ENCODE data around the gene CCIN.
A peak's percentile ranks its signal among the peaks of the same experiment; 100 is the strongest.
"Not testable (repeated sequence)": the region's sequence is repeated elsewhere in the genome, so short reads cannot be mapped to it uniquely, and the experiment has no call there.

CCIN gene

DNA sequence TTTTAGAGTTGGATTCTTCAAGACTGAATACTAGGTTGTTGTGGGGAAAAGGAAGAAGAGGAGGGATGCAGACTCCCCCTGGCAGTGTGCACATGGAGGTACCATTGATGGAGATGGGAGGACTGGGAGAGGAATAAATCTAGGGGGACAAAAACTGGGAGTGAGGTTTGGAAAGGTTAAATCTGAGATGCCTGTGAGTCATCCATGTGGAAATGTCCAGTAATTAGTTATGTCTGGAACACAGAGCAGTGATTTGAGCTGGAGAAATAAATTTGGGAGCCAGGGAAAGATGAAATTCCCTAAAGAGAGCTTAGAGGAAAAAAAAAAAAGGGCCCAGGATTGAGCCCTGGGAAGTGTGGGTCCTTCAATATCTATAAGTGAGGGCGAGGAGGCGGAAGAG, 8.0 kb upstream of the CCIN start:
- Mint-ChIP-seq H3K9me3 (no peaks in the 10 kb centered on the region), H3K4me3 (no peak overlapping the region), H3K27ac (no peak overlapping the region), H3K27me3 (ENCODE audit: low read depth) (peaks cover 5% of the 10 kb centered on the region), H3K36me3 (ENCODE audit: low read depth) (peaks cover 31% of the 10 kb centered on the region), H3K4me1 (ENCODE audit: low read depth) (peaks cover 16% of the 10 kb centered on the region)

DNA sequence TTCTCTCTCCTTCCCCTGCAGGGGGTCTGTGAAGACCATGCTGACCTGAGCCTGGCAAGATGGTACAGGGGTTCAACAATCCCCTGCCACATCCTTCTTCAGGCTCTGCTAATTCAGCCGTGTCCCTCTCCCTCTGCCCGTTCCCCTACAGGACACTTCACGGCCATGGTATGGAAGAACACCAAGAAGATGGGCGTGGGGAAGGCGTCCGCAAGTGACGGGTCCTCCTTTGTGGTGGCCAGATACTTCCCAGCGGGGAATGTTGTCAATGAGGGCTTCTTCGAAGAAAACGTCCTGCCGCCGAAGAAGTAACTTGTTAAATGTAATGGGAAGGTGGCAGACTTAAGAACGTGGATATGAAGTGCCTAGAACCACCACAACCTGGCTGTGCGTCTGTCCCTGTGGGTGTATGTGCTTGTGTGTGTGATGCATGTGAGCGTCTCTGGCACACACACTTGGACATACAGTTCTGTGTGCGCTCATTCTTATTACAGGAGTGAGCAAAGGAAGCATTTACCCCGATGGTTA, 6.9 kb upstream of the CCIN start:
- no peak overlapping the region for H3K27ac Mint-ChIP-seq
- no peak overlapping the region for H3K4me3 Mint-ChIP-seq
- peaks cover 18% of the 10 kb centered on the region for H3K4me1 Mint-ChIP-seq (ENCODE audit: low read depth)
- peaks cover 5% of the 10 kb centered on the region for H3K27me3 Mint-ChIP-seq (ENCODE audit: low read depth)
- H3K9me3 Mint-ChIP-seq = no peaks in the 10 kb centered on the region
- H3K36me3 Mint-ChIP-seq (ENCODE audit: low read depth) = peaks cover 27% of the 10 kb centered on the region

GRCh38 chr9:36163049-36163785, 6.0 kb upstream of the CCIN start:
- H3K4me3 Mint-ChIP-seq = no peak overlapping the region
- no peaks in the 10 kb centered on the region for H3K9me3 Mint-ChIP-seq
- H3K27me3 Mint-ChIP-seq (ENCODE audit: low read depth) = peaks cover 5% of the 10 kb centered on the region
- no peak overlapping the region for H3K27ac Mint-ChIP-seq
- H3K36me3 Mint-ChIP-seq (ENCODE audit: low read depth) = peaks cover 25% of the 10 kb centered on the region
- H3K4me1 Mint-ChIP-seq (ENCODE audit: low read depth) = peaks cover 14% of the 10 kb centered on the region

DNA sequence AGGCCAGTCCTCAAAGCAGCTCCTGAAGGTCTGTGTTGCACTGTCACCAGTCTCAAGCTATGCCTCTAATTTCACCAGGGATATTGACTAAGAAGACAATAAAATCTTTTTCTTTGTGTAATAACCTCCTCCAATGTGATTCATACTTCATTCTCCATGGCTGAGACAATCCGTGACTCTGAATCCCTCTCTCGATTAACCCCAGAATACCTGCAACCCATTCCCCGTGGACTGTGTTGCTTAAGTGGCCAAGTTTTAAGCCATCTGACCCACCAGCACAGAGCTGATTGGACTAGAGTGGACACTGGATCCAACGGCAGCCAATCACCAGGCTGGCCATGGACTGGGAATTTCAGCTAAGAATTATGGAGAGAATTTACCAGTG, 5.4 kb upstream of the CCIN start:
- peaks cover 20% of the 10 kb centered on the region for H3K36me3 Mint-ChIP-seq (ENCODE audit: low read depth)
- no peak overlapping the region for H3K27ac Mint-ChIP-seq
- no peaks in the 10 kb centered on the region for H3K9me3 Mint-ChIP-seq
- peaks cover 8% of the 10 kb centered on the region for H3K27me3 Mint-ChIP-seq (ENCODE audit: low read depth)
- H3K4me3 Mint-ChIP-seq = no peak overlapping the region
- H3K4me1 Mint-ChIP-seq (ENCODE audit: low read depth) = peaks cover 11% of the 10 kb centered on the region

DNA sequence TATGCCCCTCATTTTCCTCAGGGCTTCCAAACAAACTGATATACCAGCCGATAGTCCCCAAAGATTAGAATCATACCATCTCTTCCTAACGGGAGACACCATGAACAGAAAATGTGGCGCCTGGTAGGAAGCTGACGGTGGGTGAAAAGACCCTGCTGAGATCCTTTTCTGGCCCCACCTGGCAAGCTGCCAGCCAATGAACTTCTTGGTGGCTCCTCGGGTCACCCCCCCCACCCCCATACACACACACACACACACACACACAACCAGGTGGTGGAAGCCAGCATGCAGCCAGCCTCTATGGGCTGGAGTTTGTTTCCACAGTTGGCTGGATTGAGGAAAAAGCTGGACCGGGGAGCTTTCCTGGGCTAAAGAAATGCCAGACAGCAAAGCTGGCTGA, 4.8 kb upstream of the CCIN start:
- Mint-ChIP-seq H3K27me3 (ENCODE audit: low read depth) (peaks cover 14% of the 10 kb centered on the region), H3K27ac (no peak overlapping the region), H3K36me3 (ENCODE audit: low read depth) (peaks cover 20% of the 10 kb centered on the region), H3K9me3 (no peaks in the 10 kb centered on the region), H3K4me3 (no peak overlapping the region), H3K4me1 (ENCODE audit: low read depth) (peaks cover 11% of the 10 kb centered on the region)

DNA sequence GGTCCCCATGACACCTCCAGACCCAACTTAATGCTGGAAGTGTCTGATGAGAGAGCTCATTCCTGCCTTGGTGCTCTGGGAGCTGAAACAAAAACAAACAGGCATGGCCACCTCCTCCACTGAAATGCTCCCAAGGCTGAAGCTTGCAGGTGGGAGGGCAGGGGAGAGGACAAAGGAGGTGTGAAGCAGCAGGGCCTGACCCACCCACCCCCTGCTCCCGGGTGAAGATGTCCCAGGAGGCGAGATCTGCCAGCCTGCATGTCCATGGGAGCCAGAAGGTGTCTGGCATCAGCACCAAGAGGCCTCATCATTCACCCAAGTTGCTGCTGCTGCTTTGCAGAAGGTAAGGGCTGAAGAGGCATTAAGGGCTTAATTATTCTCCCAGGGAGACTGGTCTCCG, 4.2 kb upstream of the CCIN start:
- peaks cover 18% of the 10 kb centered on the region for H3K36me3 Mint-ChIP-seq (ENCODE audit: low read depth)
- H3K27ac Mint-ChIP-seq = no peak overlapping the region
- peaks cover 11% of the 10 kb centered on the region for H3K4me1 Mint-ChIP-seq (ENCODE audit: low read depth)
- peaks cover 15% of the 10 kb centered on the region for H3K27me3 Mint-ChIP-seq (ENCODE audit: low read depth)
- H3K9me3 Mint-ChIP-seq = no peaks in the 10 kb centered on the region
- H3K4me3 Mint-ChIP-seq = peak overlapping the region; percentile 56

- peaks cover 8% of the 10 kb centered on the region for H3K4me1 Mint-ChIP-seq (ENCODE audit: low read depth)
- no peaks in the 10 kb centered on the region for H3K9me3 Mint-ChIP-seq
- peaks cover 15% of the 10 kb centered on the region for H3K36me3 Mint-ChIP-seq (ENCODE audit: low read depth)
- no peak overlapping the region for H3K4me3 Mint-ChIP-seq
- no peak overlapping the region for H3K27ac Mint-ChIP-seq
- H3K27me3 Mint-ChIP-seq (ENCODE audit: low read depth) = peaks cover 15% of the 10 kb centered on the region
Measured at GRCh38 chr9:36165826-36166167, 3.4 kb upstream of the CCIN start.

- peaks cover 15% of the 10 kb centered on the region for H3K27me3 Mint-ChIP-seq (ENCODE audit: low read depth)
- no peaks in the 10 kb centered on the region for H3K9me3 Mint-ChIP-seq
- peak overlapping the region; percentile 64 for H3K4me3 Mint-ChIP-seq
- peaks cover 10% of the 10 kb centered on the region for H3K36me3 Mint-ChIP-seq (ENCODE audit: low read depth)
- H3K4me1 Mint-ChIP-seq (ENCODE audit: low read depth) = peaks cover 5% of the 10 kb centered on the region
- peak overlapping the region; percentile 46 for H3K27ac Mint-ChIP-seq
Measured at GRCh38 chr9:36166168-36166927, 2.8 kb upstream of the CCIN start.

GRCh38 chr9:36169708-36170107, 520 bp downstream of the CCIN start:
- no peak overlapping the region for H3K4me3 Mint-ChIP-seq
- H3K27me3 Mint-ChIP-seq (ENCODE audit: low read depth) = peaks cover 15% of the 10 kb centered on the region
- no peak overlapping the region for H3K27ac Mint-ChIP-seq
- H3K36me3 Mint-ChIP-seq (ENCODE audit: low read depth) = no peaks in the 10 kb centered on the region
- H3K4me1 Mint-ChIP-seq (ENCODE audit: low read depth) = peaks cover 4% of the 10 kb centered on the region
- H3K9me3 Mint-ChIP-seq = no peaks in the 10 kb centered on the region

GRCh38 chr9:36170531-36170930, 1.3 kb downstream of the CCIN start:
- Mint-ChIP-seq H3K27ac (no peak overlapping the region), H3K4me3 (no peak overlapping the region), H3K27me3 (ENCODE audit: low read depth) (peaks cover 10% of the 10 kb centered on the region), H3K36me3 (ENCODE audit: low read depth) (no peaks in the 10 kb centered on the region), H3K9me3 (no peaks in the 10 kb centered on the region), H3K4me1 (ENCODE audit: low read depth) (peaks cover 2% of the 10 kb centered on the region)

DNA sequence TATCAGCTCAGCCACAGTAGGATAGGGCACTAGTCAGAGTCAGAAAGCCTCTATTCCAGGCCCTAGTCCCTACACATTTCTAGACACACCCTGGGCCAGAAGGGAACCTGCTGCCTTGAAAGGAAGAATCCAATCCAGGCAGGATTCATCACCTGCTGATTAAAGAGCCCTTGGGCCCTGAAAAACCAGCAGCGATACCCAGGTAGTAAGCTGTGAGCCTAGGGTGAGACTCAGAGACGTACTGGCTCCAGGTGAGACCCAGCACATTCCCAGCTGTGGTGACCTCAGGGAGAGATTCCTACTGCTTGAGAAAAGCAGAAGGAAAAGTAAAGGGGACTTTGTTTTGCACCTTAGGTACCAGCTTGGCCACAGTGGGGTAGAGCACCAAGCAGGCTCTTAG, 4.7 kb downstream of the CCIN start:
- Mint-ChIP-seq H3K27me3 (ENCODE audit: low read depth) (peaks cover 10% of the 10 kb centered on the region), H3K9me3 (no peaks in the 10 kb centered on the region), H3K4me3 (no peak overlapping the region), H3K36me3 (ENCODE audit: low read depth) (peaks cover 1% of the 10 kb centered on the region), H3K4me1 (ENCODE audit: low read depth) (peaks cover 2% of the 10 kb centered on the region), H3K27ac (no peak overlapping the region)

DNA sequence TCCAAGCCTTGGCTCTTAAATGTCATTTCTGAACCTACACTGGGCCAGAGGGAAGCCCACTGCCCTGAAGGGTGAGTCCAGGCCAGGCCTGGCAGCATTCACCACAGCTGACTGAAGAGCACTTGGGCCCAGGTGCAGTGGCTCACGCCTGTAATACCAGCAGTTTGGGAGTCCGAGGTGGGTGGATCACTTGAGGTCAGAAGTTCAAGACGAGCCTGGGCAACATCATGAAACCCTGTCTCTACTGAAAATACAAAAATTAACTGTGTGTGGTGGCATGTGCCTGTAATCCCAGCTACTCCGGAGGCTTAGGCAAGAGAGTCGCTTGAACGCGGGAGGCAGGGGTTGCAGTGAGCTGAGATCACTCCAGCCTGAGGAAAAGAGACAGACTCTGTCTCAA, 5.1 kb downstream of the CCIN start:
- Mint-ChIP-seq H3K4me1 (ENCODE audit: low read depth) (peaks cover 4% of the 10 kb centered on the region), H3K9me3 (no peaks in the 10 kb centered on the region), H3K36me3 (ENCODE audit: low read depth) (peaks cover 1% of the 10 kb centered on the region), H3K4me3 (no peak overlapping the region), H3K27ac (no peak overlapping the region), H3K27me3 (ENCODE audit: low read depth) (peaks cover 6% of the 10 kb centered on the region)

DNA sequence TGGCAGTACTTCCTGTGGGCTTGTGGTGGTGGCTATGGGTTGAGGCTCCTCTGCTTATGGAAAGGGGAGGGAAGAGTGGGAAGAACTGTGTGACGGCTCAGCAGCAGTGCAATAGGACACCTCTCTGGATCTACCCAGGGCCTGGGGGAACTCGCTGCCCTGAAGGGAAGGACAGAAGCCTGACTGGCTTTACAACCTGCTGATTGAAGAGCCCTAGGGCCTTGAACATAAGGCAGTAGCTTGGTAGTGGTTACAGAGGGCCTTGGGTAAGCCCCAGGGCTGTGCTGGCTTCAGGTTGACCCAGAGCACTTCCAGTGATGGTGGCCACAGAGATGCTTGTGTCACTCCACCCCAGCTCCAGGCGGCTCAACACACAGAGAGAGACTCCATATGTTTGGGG, 5.5 kb downstream of the CCIN start:
- no peak overlapping the region for H3K27ac Mint-ChIP-seq
- peaks cover 1% of the 10 kb centered on the region for H3K36me3 Mint-ChIP-seq (ENCODE audit: low read depth)
- H3K9me3 Mint-ChIP-seq = no peaks in the 10 kb centered on the region
- no peak overlapping the region for H3K4me3 Mint-ChIP-seq
- peaks cover 4% of the 10 kb centered on the region for H3K27me3 Mint-ChIP-seq (ENCODE audit: low read depth)
- peaks cover 4% of the 10 kb centered on the region for H3K4me1 Mint-ChIP-seq (ENCODE audit: low read depth)

DNA sequence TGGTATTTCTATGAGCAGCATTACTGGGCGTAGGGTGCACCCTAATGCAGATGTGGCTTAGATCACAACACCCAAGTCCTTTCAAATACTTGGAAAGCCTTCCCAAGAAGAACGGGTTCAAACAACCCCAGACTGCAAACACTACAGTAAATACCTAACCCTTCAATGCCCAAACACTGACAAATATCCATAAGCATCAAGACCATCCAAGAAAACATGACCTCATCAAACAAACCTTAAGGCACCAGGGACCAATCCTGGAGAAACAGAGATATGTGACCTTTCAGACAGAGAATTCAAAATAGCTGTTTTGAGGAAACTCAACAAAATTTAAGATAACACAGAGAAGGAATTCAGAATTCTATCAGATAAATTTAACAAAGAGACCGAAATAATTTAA, 6.0 kb downstream of the CCIN start:
- not testable (repeated sequence) for H3K9me3 Mint-ChIP-seq; H3K4me3 Mint-ChIP-seq; H3K27ac Mint-ChIP-seq; H3K27me3 Mint-ChIP-seq (ENCODE audit: low read depth); H3K4me1 Mint-ChIP-seq (ENCODE audit: low read depth); H3K36me3 Mint-ChIP-seq (ENCODE audit: low read depth)

GRCh38 chr9:36176496-36176895, 7.3 kb downstream of the CCIN start:
- H3K27me3 Mint-ChIP-seq (ENCODE audit: low read depth) = peaks cover 10% of the 10 kb centered on the region
- not testable (repeated sequence) for H3K36me3 Mint-ChIP-seq (ENCODE audit: low read depth); H3K9me3 Mint-ChIP-seq; H3K4me1 Mint-ChIP-seq (ENCODE audit: low read depth); H3K27ac Mint-ChIP-seq; H3K4me3 Mint-ChIP-seq

Data from T-helper 1 cell treated with Interleukin-12 subunit alpha and Interleukin-12 subunit beta and Interleukin-4 antibody, amounts not matched to agents 30 μg/mL and 1 μg/mL, for 36 hours (primary cell).